Activated CD8-positive, alpha-beta memory T cell treated with anti-CD3 and anti-CD28 coated beads, Interleukin-2, amount 10 ng/mL, durations not matched to agents 7 days and 5 days (primary cell): Measurements from ENCODE around the gene ZFHX3. TPM values are rescaled to one million over a fixed set of nuclear protein-coding genes. Genes with fewer than 3 reads are reported as not detected.

Experiments
- ATAC-seq: fragments of 150-1000 bp; cut with Tn5 transposase; one replicate; pipeline ENCODE4 v1.10.0; 2021; ENCODE audit warnings: moderate library complexity
- CTCF ChIA-PET: fragments of 350-600 bp; sonication (Branson Sonifier 250); formaldehyde crosslinking; loops from one replicate; lab custom pipeline; 2021; ENCODE audit warnings: antibody characterized with exemption; lab: Charles Lee
- DNase-seq: peaks from one replicate; pipeline ENCODE4 v3.0.0-alpha.2; 2020
- H3K27ac Mint-ChIP-seq: one replicate; pipeline ENCODE4 v1.8.0; 2021; ENCODE audit warnings: mild to moderate bottlenecking, mixed read lengths
- H3K27me3 Mint-ChIP-seq: one replicate; pipeline ENCODE4 v1.8.0; 2021; ENCODE audit warnings: mixed read lengths
- H3K36me3 Mint-ChIP-seq: one replicate; pipeline ENCODE4 v1.8.0; 2021; ENCODE audit warnings: mild to moderate bottlenecking, mixed read lengths
- H3K4me1 Mint-ChIP-seq: one replicate; pipeline ENCODE4 v1.8.0; 2021; ENCODE audit warnings: mixed read lengths
- H3K4me3 Mint-ChIP-seq: one replicate; pipeline ENCODE4 v1.8.0; 2021; ENCODE audit warnings: mild to moderate bottlenecking, moderate library complexity, mixed read lengths
- H3K9me3 Mint-ChIP-seq: one replicate; pipeline ENCODE4 v1.8.0; 2022; ENCODE audit warnings: low read depth, mixed read lengths
- total RNA-seq, 2 experiments: library from RNA; stranded (reverse); gene quantifications; one replicate each; pipeline ENCODE4 v1.2.3, GENCODE V29; 2021

Gene ZFHX3
- total RNA-seq, 2 experiments from 2014 or later: 0.32 to 1.9 TPM

GRCh38 chr16:73064212-73064993 lies 16.5 kb upstream of the ZFHX3 start:
- CTCF ChIA-PET: interaction anchor here (0.6 to 0.9 kb wide), 2 partner anchors 132 to 232 kb away, joined by 3 read pairs; no protein-coding TSS in a partner anchor
- no peak overlapping the region for H3K27ac Mint-ChIP-seq
- no peak for DNase-seq
- H3K36me3 Mint-ChIP-seq: no peaks in the 10 kb centered on the region
- no peaks in the 10 kb centered on the region for H3K9me3 Mint-ChIP-seq
- no peak overlapping the region for H3K4me3 Mint-ChIP-seq
- no peak for ATAC-seq
- peaks cover 78% of the 10 kb centered on the region for H3K27me3 Mint-ChIP-seq
- H3K4me1 Mint-ChIP-seq: no peaks in the 10 kb centered on the region

- no peaks in the 10 kb centered on the region for H3K36me3 Mint-ChIP-seq
- CTCF ChIA-PET: interaction anchor here (0.6 to 0.9 kb wide), 2 partner anchors 131 to 231 kb away, joined by 3 read pairs; no protein-coding TSS in a partner anchor
These were observed 15.9 kb upstream of the ZFHX3 start for GRCh38 chr16:73063854-73064211.

DNA sequence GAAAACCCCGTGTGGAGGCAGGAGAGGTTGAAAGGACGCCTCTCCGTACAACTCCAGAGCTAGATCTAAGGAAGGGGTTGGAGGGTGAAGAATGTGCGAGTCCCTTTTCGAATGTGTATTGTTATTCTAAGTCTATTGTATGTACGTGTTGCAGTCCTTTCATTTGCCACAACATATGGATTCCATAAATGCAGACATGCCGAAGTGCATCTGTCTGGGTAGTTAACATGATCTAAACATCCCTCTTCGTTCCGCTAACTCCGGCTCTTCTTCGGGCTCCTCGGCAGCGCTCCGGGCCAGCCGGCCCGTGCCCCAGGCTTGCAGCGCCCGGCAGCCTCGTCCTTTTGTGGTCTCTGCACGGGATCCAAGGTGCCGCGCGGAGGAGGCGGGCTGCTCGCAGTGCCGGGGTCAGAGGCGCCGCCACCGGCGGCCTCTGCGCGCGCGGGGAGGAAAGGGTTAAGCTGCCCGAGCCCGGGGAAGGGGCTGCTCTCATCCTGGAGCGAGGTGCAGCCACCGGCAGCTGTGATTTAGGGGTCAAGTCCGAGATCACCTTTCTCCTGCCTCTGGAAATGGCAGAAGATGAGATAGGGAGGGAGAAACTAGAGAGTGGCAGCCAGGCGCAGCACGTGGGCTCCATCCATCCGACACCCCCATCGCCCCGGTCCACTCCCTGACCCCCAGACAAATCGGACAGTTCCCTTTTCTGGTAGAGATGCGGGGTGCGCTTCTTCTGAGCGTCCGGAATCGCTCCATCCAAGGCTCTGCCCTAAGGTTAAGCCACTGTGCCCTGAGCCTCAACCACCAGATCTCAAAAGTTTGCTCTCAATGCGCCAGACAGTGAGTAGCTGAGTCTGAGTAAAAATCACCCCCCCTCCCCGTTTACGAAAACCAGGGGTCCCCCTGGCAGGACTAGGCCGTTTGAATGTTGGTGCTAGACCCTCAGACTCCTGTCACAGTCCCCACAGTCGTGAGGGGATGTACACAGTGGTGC lies 15.1 kb upstream of the ZFHX3 start:
- DNase-seq: no peak
- Mint-ChIP-seq H3K4me3 (no peak overlapping the region), H3K9me3 (no peaks in the 10 kb centered on the region), H3K4me1 (peaks cover 5% of the 10 kb centered on the region), H3K27ac (no peak overlapping the region), H3K27me3 (peaks cover 78% of the 10 kb centered on the region), H3K36me3 (no peaks in the 10 kb centered on the region)
- no peak for ATAC-seq
- CTCF ChIA-PET: interaction anchor here (0.9 kb wide), 1 partner anchor 230 kb away, joined by 3 read pairs; no protein-coding TSS in a partner anchor

More at GRCh38 chr16:73063854-73064211, 15.9 kb upstream of the ZFHX3 start:
- H3K27me3 Mint-ChIP-seq: peaks cover 81% of the 10 kb centered on the region
- no peak overlapping the region for H3K4me3 Mint-ChIP-seq
- no peak for DNase-seq
- no peak overlapping the region for H3K27ac Mint-ChIP-seq
- H3K4me1 Mint-ChIP-seq: peaks cover 5% of the 10 kb centered on the region
- H3K9me3 Mint-ChIP-seq: no peaks in the 10 kb centered on the region
- no peak for ATAC-seq

- no peak overlapping the region for H3K27ac Mint-ChIP-seq
- H3K9me3 Mint-ChIP-seq: no peaks in the 10 kb centered on the region
- H3K4me3 Mint-ChIP-seq: no peak overlapping the region
- CTCF ChIA-PET: no interaction called here
- DNase-seq (no peak), ATAC-seq (no peak)
- H3K27me3 Mint-ChIP-seq: peaks cover 69% of the 10 kb centered on the region
- H3K36me3 Mint-ChIP-seq: peaks cover 2% of the 10 kb centered on the region
- peaks cover 8% of the 10 kb centered on the region for H3K4me1 Mint-ChIP-seq
These were observed 14.2 kb upstream of the ZFHX3 start for GRCh38 chr16:73062001-73062616.

DNA sequence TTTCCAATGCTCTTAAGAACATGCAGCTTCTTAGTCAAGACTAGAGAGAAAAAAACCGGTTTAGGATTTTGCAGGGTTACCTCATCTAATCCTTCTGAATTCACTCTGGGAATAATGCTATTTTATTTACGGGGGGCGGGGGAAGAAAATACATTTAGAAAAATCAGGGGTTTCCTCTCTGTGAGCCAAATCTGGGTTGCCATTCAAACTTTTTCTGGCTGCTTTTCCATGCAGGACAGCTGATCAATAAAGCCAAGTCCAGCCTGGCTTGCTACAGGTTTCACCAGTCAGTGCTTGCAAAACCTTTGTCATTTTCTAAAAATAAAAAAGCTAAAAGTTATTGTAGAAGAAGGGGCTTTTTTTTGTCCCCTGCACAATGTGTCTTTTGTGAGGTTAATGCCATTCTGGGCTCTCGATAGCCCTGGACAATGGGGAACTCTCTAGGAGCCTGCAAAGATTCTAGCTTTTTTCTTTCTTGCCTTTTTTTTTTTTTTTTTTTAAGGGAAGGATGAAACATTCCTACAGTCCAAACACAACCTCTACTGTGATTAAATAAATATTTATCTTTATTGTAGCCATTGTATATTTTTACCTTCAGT lies 13.1 kb upstream of the ZFHX3 start:
- peaks cover 2% of the 10 kb centered on the region for H3K36me3 Mint-ChIP-seq
- CTCF ChIA-PET: interaction anchor here (0.6 kb wide), 1 partner anchor 1132 kb away, joined by 3 read pairs; no protein-coding TSS in a partner anchor
- DNase-seq (no peak), ATAC-seq (no peak)
- H3K27me3 Mint-ChIP-seq: peaks cover 66% of the 10 kb centered on the region
- no peak overlapping the region for H3K27ac Mint-ChIP-seq
- no peak overlapping the region for H3K4me3 Mint-ChIP-seq
- H3K9me3 Mint-ChIP-seq: no peaks in the 10 kb centered on the region
- peaks cover 9% of the 10 kb centered on the region for H3K4me1 Mint-ChIP-seq

- H3K4me1 Mint-ChIP-seq: peaks cover 10% of the 10 kb centered on the region
- CTCF ChIA-PET: interaction anchor here (0.6 to 0.7 kb wide), 2 partner anchors 939 to 1131 kb away, joined by 3 read pairs; no protein-coding TSS in a partner anchor
- no peak for ATAC-seq
- H3K9me3 Mint-ChIP-seq: no peaks in the 10 kb centered on the region
- H3K36me3 Mint-ChIP-seq: peaks cover 2% of the 10 kb centered on the region
- peaks cover 56% of the 10 kb centered on the region for H3K27me3 Mint-ChIP-seq
- H3K27ac Mint-ChIP-seq: no peak overlapping the region
- H3K4me3 Mint-ChIP-seq: no peak overlapping the region
- no peak for DNase-seq
These were observed 12.1 kb upstream of the ZFHX3 start for GRCh38 chr16:73059779-73060615.

GRCh38 chr16:73058616-73059409 lies 10.9 kb upstream of the ZFHX3 start:
- no peak for ATAC-seq
- peaks cover 2% of the 10 kb centered on the region for H3K36me3 Mint-ChIP-seq
- no peaks in the 10 kb centered on the region for H3K9me3 Mint-ChIP-seq
- H3K27ac Mint-ChIP-seq: no peak overlapping the region
- H3K4me1 Mint-ChIP-seq: peaks cover 10% of the 10 kb centered on the region
- H3K4me3 Mint-ChIP-seq: peak overlapping the region; percentile 68
- H3K27me3 Mint-ChIP-seq: peaks cover 44% of the 10 kb centered on the region
- DNase-seq: no peak
- CTCF ChIA-PET: no interaction called here

DNA sequence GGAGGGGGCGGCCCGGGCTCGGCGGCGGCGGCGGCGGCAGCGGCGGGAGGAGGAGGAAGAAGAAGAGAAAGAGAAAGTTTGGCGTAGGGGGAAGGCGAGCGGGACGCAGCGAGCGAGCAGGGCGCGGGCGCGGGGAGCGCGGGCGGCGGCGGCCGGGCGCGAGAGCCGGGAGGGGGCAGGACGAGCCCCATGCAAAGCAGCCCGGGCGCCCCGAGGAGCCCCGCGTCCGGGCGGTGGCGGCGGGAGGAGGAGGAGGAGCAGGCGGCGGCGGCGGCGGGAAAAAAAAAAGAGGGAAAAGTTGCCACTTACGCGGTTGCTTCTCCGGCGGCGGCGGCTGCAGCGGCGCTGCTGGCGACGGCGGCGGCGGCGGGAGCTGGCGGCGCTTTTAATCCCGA lies 10.3 kb upstream of the ZFHX3 start:
- H3K27me3 Mint-ChIP-seq: peaks cover 38% of the 10 kb centered on the region
- H3K4me1 Mint-ChIP-seq: peaks cover 10% of the 10 kb centered on the region
- CTCF ChIA-PET: no interaction called here
- DNase-seq: no peak
- no peak overlapping the region for H3K27ac Mint-ChIP-seq
- H3K36me3 Mint-ChIP-seq: peaks cover 2% of the 10 kb centered on the region
- peak overlapping the region; percentile 68 for H3K4me3 Mint-ChIP-seq
- peak; percentile 72 for ATAC-seq
- no peaks in the 10 kb centered on the region for H3K9me3 Mint-ChIP-seq

GRCh38 chr16:73057291-73058210 lies 9.6 kb upstream of the ZFHX3 start:
- CTCF ChIA-PET: no interaction called here

DNA sequence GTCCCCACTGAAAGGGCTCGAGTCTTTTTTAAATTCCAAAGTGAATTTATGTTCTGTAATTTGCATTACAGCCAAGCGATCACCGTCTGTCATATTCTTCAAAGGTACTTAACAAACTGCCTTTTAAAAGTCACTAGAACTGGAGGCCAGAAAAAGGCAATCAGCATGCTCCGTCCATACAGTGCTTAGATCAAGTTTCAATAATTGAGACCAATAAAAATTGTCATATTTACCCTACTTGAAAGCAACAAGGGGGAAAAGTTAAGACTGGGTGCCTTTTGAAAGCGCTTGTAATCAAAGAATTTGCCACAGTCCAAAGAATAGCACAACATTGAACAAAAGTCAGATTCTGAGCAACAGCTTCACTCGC lies 9.0 kb upstream of the ZFHX3 start:
- Mint-ChIP-seq H3K27ac (no peak overlapping the region), H3K27me3 (peaks cover 27% of the 10 kb centered on the region), H3K4me3 (peak overlapping the region; percentile 76), H3K4me1 (peaks cover 10% of the 10 kb centered on the region), H3K36me3 (peaks cover 2% of the 10 kb centered on the region), H3K9me3 (no peaks in the 10 kb centered on the region)
- CTCF ChIA-PET: no interaction called here
- no peak for ATAC-seq
- no peak for DNase-seq

More at GRCh38 chr16:73057291-73058210, 9.6 kb upstream of the ZFHX3 start:
- Mint-ChIP-seq H3K36me3 (peaks cover 2% of the 10 kb centered on the region), H3K4me3 (peak overlapping the region; percentile 76), H3K27me3 (peaks cover 33% of the 10 kb centered on the region), H3K4me1 (peaks cover 10% of the 10 kb centered on the region), H3K27ac (no peak overlapping the region), H3K9me3 (no peaks in the 10 kb centered on the region)
- DNase-seq: no peak
- ATAC-seq: peak; percentile 60

DNA sequence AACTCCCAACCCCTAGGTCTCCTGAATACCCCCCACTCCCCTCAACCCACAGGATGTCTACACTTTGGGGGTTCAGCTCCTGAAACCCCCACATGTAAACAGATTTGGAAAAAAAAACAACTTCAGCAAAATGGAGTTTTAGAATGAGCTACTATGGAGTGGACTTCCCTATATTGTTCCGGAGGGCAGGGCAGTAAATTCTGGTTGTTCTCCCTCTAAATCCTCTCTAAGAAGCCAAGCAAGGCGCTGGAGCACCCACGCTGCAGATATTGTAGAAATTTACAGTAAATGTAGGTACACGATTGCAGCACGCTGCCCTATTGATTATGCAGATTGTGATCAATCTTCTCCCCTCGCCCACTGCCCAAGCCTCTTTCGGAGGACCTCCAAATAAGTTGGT lies 8.5 kb upstream of the ZFHX3 start:
- peaks cover 10% of the 10 kb centered on the region for H3K4me1 Mint-ChIP-seq
- ATAC-seq: no peak
- DNase-seq: no peak
- peaks cover 2% of the 10 kb centered on the region for H3K36me3 Mint-ChIP-seq
- CTCF ChIA-PET: no interaction called here
- H3K27me3 Mint-ChIP-seq: peaks cover 24% of the 10 kb centered on the region
- no peaks in the 10 kb centered on the region for H3K9me3 Mint-ChIP-seq
- no peak overlapping the region for H3K27ac Mint-ChIP-seq
- no peak overlapping the region for H3K4me3 Mint-ChIP-seq
